GM23338 (cell line): ENCODE results near the gene C20orf173. TPM values are rescaled to one million over a fixed set of nuclear protein-coding genes. Genes with fewer than 3 reads are reported as not detected.

Experiments
- polyA plus RNA-seq: library from polyadenylated mRNA; unstranded; fragments of >200 nt; fragmentation: Nextera tagmentation; extraction: Ambion mirVana; gene quantifications from 2 replicates; pipeline ENCODE4 v1.2.1, GENCODE V29; 2016
- total RNA-seq: library from RNA; depleted of rRNA; stranded (reverse); fragments of >200 nt; shearing (Covaris generic); gene quantifications from 2 replicates; pipeline ENCODE4 v1.2.3, GENCODE V29; 2014; rRNA removed

C20orf173 gene
- total and polyA plus RNA-seq, 2 experiments from 2014 or later, result not detected

Other genes with a start within 250 kb of the C20orf173 start
- 149 and 152 TPM in 2 replicates for gene EIF6, start 244.9 kb downstream of the C20orf173 start, total RNA-seq
- 215 and 220 TPM in 2 replicates for gene EIF6, start 244.9 kb downstream of the C20orf173 start, polyA plus RNA-seq
- gene FAM83C, start 237.2 kb downstream of the C20orf173 start, total RNA-seq, result 0.10 TPM in 1 of 2 replicates, not detected in the other
- not detected in 2 replicates for gene FAM83C, start 237.2 kb downstream of the C20orf173 start, polyA plus RNA-seq
- 46.9 and 67.8 TPM in 2 replicates for gene UQCC1, start 117.7 kb downstream of the C20orf173 start, total RNA-seq
- gene UQCC1, start 117.7 kb downstream of the C20orf173 start, polyA plus RNA-seq, result 25.0 and 25.1 TPM in 2 replicates
- 0.50 TPM in 1 of 2 replicates, not detected in the other for gene GDF5, start 91.4 kb downstream of the C20orf173 start, total RNA-seq
- not detected in 2 replicates for gene GDF5, start 91.4 kb downstream of the C20orf173 start, polyA plus RNA-seq
- gene CEP250, start 74.1 kb downstream of the C20orf173 start, total RNA-seq, result 28.0 and 39.0 TPM in 2 replicates
- gene CEP250, start 74.1 kb downstream of the C20orf173 start, polyA plus RNA-seq, result 28.9 and 29.1 TPM in 2 replicates
- gene ERGIC3, start 12.4 kb upstream of the C20orf173 start, total RNA-seq, result 121 and 147 TPM in 2 replicates
- 139 and 155 TPM in 2 replicates for gene ERGIC3, start 12.4 kb upstream of the C20orf173 start, polyA plus RNA-seq
- gene SPAG4, start 86.2 kb upstream of the C20orf173 start, total RNA-seq, result 0.39 and 2.7 TPM in 2 replicates
- 2.9 and 3.8 TPM in 2 replicates for gene SPAG4, start 86.2 kb upstream of the C20orf173 start, polyA plus RNA-seq
- gene CPNE1, start 135.2 kb upstream of the C20orf173 start, total RNA-seq, result 158 and 189 TPM in 2 replicates
- 196 and 221 TPM in 2 replicates for gene CPNE1, start 135.2 kb upstream of the C20orf173 start, polyA plus RNA-seq
- 81.3 and 82.2 TPM in 2 replicates for gene RBM12, start 135.2 kb upstream of the C20orf173 start, total RNA-seq
- gene RBM12, start 135.2 kb upstream of the C20orf173 start, polyA plus RNA-seq, result 21.0 and 22.3 TPM in 2 replicates
- gene NFS1, start 169.7 kb upstream of the C20orf173 start, total RNA-seq, result 35.7 and 45.9 TPM in 2 replicates
- gene NFS1, start 169.7 kb upstream of the C20orf173 start, polyA plus RNA-seq, result 19.7 and 22.8 TPM in 2 replicates
- 127 and 152 TPM in 2 replicates for gene ROMO1, start 169.8 kb upstream of the C20orf173 start, total RNA-seq
- 881 and 947 TPM in 2 replicates for gene ROMO1, start 169.8 kb upstream of the C20orf173 start, polyA plus RNA-seq
- 248 and 259 TPM in 2 replicates for gene RBM39, start 212.6 kb upstream of the C20orf173 start, total RNA-seq
- gene RBM39, start 212.6 kb upstream of the C20orf173 start, polyA plus RNA-seq, result 413 and 420 TPM in 2 replicates
- gene PHF20, start 242.4 kb upstream of the C20orf173 start, total RNA-seq, result 56.6 and 71.8 TPM in 2 replicates
- gene PHF20, start 242.4 kb upstream of the C20orf173 start, polyA plus RNA-seq, result 103 TPM in 2 replicates